Psoas muscle (tissue), 8 donors: ENCODE data around the gene FARP1. TPM values are rescaled to one million over a fixed set of nuclear protein-coding genes. Genes with fewer than 3 reads are reported as not detected.

ENCODE experiments used
- ATAC-seq, 4 donors: fragments of 200-7000 bp; cut with Tn5 transposase; one replicate each; pipeline ENCODE4 v1.9.1; 2020; ENCODE audit warnings: moderate library complexity in 3 of 4, mild to moderate bottlenecking in 2 of 4
- DNase-seq, 2 donors: peaks; one replicate each; pipeline ENCODE4 v3.0.0-alpha.2; 2020
- H3K27ac ChIP-seq: fragments of 200-600 bp; one replicate; pipeline ENCODE4 v1.8.0; 2022
- H3K27me3 ChIP-seq, 3 donors: fragments of 200-600 bp in 1 of 3; one replicate each; pipeline versions ENCODE4 v1.6.1 to v1.8.0; 2013 to 2022; ENCODE audit warnings: low read length in 2 of 3, mild to moderate bottlenecking in 2 of 3, moderate library complexity in 1 of 3; ENCODE audit not compliant: insufficient read depth in 3 of 3
- H3K36me3 ChIP-seq, 2 donors: fragments of 200-600 bp in 1 of 2; one replicate each; pipeline versions ENCODE4 v1.6.1 to v1.8.0; 2013 to 2022; ENCODE audit warnings: low read depth in 1 of 2, mild to moderate bottlenecking in 1 of 2, moderate library complexity in 1 of 2; ENCODE audit not compliant: insufficient read depth in 1 of 2
- H3K4me1 ChIP-seq: fragments of 200-600 bp; one replicate; pipeline ENCODE4 v1.8.0; 2022
- H3K4me3 ChIP-seq: fragments of 200-600 bp; one replicate; pipeline ENCODE4 v1.8.0; 2022; ENCODE audit warnings: mild to moderate bottlenecking
- H3K9me3 ChIP-seq: fragments of 200-600 bp; one replicate; pipeline ENCODE4 v1.8.0; 2022
- WGBS, 3 donors: extraction: QIAGEN DNeasy Blood & Tissue Kit; methylation state at CpG; one replicate each; pipeline versions ENCODE4 v1.1.6 to v1.1.7; 2013; 5-methylcytosine and 5-hydroxymethylcytosine counted together
- intact Hi-C, 2 donors: fragments of 100-400 bp; cut with DNase I; formaldehyde crosslinking; loops; one replicate each; pipeline versions ENCODE4 v1.11.0 to v1.14.2; 2022
- polyA plus RNA-seq, 3 donors: library from polyadenylated mRNA; stranded (reverse); fragments of 200-250 nt; gene quantifications; one replicate each; pipeline ENCODE4 v1.2.3, GENCODE V29; 2013
- total RNA-seq, 4 donors: library from RNA; stranded (reverse); fragmentation: NEBNext Ultra II Directional in 2 of 4; extraction: Animal tissue kit (Norgen Biotek cat#: 25700) in 2 of 4; gene quantifications; one replicate each; pipeline versions ENCODE4 v1.2.1 to v1.2.4, GENCODE V29; 2021 to 2023
- TF ChIP-seq, protein P1 (sequence below): fragments of 200-600 bp; IDR thresholded peaks from one replicate; pipeline ENCODE4 v1.8.0; 2022; ENCODE audit warnings: antibody characterized with exemption
- donor health status: healthy with polysubstance abuse.
- donor health status: DM: no; HTN: no; CAD: no; lungs with moderate emphysema.
- donor health status: Bipolar disorder and iron deficiency.
- donor health status: healthy.
- donor health status: DM: yes; HTN: yes; CAD: no.
- donor health status: DM: no; HTN: no; CAD: no.
- donor health status: DM: no; HTN: no; CAD: no.
- donor health status: DM: yes; HTN: yes; CAD: no.

The FARP1 gene
- total and polyA plus RNA-seq, 7 donors, result 5.7 to 19.4 (median 9.2) TPM

DNA sequence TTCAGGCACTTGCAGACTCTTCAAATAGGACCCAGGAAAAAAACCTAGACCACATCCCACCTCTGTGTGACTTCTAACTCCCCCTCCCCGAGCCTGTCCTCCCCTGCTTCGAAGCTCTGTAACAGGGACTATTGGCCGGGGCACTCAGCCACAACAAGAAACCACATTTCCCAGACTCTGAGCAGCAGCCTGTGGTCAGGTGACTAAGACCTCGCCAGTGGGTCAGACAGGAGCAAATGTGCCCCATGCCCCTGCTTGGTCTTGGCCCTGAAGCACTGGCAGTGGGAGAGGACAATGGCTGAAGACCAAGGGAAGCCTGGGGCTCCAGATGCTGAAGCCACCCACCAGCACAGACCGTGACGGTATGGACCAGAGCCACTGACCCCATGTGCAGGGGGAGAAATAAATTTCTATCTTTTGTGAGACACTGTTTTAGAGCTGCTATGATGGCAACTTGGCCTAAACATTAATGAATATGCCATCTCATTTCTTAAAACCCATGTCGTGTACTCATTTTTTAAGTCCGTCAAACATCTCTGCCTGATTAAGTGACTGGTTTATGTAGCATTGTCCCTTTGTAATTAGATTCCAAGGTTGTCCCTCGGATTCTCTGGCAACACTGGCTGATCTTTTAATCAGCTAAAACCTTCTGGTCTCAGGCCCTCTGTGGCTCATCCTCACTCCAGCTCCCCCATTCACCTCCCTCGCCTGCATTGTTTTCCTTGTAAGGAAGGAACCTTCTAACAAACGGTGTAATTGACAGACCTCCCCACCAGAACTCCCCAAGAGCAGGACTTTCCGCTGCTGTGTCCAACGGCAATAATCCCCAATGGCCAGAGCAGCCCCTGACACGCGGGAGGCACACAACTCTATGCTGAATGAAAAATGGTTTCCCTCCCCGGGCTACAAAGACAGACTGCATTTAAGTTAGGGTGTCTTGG is 335.6 kb downstream of the FARP1 start:
- Histone ChIP-seq H3K27me3 (no peaks in the 10 kb centered on the region), H3K27ac (no peak overlapping the region), H3K9me3 (no peaks in the 10 kb centered on the region), H3K36me3 (peaks cover 0 to 15% of the 10 kb centered on the region in 2 donors), H3K4me3 (no peak overlapping the region), H3K4me1 (peaks cover 36% of the 10 kb centered on the region)
- ATAC-seq (no peak), DNase-seq (no peak)
- TF ChIP-seq, protein P1, sequence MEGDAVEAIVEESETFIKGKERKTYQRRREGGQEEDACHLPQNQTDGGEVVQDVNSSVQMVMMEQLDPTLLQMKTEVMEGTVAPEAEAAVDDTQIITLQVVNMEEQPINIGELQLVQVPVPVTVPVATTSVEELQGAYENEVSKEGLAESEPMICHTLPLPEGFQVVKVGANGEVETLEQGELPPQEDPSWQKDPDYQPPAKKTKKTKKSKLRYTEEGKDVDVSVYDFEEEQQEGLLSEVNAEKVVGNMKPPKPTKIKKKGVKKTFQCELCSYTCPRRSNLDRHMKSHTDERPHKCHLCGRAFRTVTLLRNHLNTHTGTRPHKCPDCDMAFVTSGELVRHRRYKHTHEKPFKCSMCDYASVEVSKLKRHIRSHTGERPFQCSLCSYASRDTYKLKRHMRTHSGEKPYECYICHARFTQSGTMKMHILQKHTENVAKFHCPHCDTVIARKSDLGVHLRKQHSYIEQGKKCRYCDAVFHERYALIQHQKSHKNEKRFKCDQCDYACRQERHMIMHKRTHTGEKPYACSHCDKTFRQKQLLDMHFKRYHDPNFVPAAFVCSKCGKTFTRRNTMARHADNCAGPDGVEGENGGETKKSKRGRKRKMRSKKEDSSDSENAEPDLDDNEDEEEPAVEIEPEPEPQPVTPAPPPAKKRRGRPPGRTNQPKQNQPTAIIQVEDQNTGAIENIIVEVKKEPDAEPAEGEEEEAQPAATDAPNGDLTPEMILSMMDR, result no peak
- 49 to 59% (median 56%) methylated on average over 16 of the region's 16 CpGs for WGBS, 3 donors
- intact Hi-C loops, result no loop called here

DNA sequence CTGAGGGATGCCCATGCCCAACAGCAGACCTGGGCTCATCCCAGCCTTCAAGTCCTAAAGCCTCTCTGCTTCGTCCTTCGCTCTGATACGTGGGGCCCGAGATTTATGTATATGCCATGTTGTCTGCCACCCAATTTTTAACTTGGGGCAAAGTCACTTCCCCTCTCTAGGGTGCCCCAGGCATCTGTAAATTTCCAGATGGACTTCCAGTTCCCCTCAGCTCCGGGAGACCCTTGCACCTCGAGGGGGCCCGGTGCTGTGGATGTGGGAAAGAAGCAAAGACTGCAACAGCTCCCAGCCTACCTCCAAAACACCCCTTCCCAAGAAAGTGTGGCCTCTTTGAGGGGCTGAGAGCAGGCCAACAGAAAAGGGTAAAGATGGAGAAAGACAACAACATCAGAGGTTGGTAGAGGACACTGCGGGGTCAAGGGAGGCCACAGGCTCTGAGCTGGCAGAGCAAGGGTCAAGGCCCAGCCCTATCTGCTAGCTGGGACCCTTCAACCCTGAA is 336.7 kb downstream of the FARP1 start:
- H3K4me1 ChIP-seq, result peaks cover 47% of the 10 kb centered on the region
- ATAC-seq (no peak), DNase-seq (no peak)
- no peaks in the 10 kb centered on the region for H3K27me3 ChIP-seq
- H3K27ac ChIP-seq, result no peak overlapping the region
- 92 to 94% (median 92%) methylated on average over 8 of the region's 8 CpGs for WGBS, 3 donors
- H3K4me3 ChIP-seq, result no peak overlapping the region
- peaks cover 0 to 6% of the 10 kb centered on the region in 2 donors for H3K36me3 ChIP-seq
- intact Hi-C loops, result loop anchor here (5.0 kb wide), 1 partner anchor 98 kb away; the partner anchor contains the start of gene STK24 (in 2 of the 2)
- TF ChIP-seq, protein P1, result no peak
- no peaks in the 10 kb centered on the region for H3K9me3 ChIP-seq

DNA sequence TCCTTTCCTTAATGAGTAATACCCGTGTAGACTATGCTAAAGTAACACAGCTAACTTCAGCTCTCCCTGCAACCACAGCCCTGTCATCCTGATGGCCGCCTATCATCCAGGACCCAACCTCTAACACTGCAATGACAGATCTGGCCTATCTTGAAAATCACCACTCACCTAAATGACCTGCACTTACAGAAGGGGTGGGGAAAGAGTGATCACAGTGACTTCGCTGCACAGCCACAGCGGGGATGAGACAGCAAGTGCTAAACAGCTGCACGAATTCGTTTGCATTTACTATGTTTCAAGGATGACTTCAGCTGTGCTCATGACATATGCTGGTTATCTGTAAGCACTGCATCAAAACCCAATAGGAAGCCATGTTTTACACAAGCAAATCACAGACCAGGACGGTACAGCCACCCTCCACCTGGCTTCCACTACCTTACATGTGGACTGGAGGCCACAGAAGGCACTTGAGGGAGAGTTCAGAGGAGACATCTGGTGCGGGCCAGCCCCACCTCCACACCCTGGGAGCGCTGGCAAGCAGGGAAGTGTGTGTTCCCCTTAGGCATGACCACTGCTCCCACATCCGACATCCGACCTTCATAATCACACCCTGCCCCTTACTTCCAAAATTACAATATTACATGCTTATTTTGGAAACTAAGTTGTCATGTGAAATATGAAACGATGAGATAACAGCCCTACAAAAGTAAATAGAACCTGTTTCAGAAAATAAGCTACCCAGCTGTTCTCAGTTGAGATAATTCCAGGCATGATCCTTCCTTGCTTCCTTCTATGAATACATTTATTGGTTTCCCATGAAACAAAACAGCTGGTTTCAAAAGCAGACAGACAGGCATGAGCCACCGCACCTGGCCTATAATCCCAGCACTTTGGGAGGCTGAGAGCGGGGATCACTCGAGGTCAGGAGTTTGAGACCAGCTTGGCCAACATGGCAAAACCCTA is 338.3 kb downstream of the FARP1 start:
- DNase-seq (no peak), ATAC-seq (peak in 2 of 4 donors; percentile 13 to 22)
- 37 to 51% (median 37%) methylated on average over 15 of the region's 15 CpGs for WGBS, 3 donors
- H3K4me1 ChIP-seq, result peaks cover 59% of the 10 kb centered on the region
- TF ChIP-seq, protein P1, result no peak
- H3K27ac ChIP-seq, result peak overlapping the region; percentile 87
- H3K27me3 ChIP-seq, result no peaks in the 10 kb centered on the region
- H3K9me3 ChIP-seq, result no peaks in the 10 kb centered on the region
- H3K4me3 ChIP-seq, result no peak overlapping the region
- intact Hi-C loops, result loop anchor here (5.0 kb wide), 1 partner anchor 96 kb away; the partner anchor contains the start of gene STK24 (in 2 of the 2)
- H3K36me3 ChIP-seq, result no peaks in the 10 kb centered on the region
